Measurements from ENCODE around the gene EMC10.
"Not testable (repeated sequence)": the region's sequence is repeated elsewhere in the genome, so short reads cannot be mapped to it uniquely, and the experiment has no call there.

The EMC10 gene

DNA sequence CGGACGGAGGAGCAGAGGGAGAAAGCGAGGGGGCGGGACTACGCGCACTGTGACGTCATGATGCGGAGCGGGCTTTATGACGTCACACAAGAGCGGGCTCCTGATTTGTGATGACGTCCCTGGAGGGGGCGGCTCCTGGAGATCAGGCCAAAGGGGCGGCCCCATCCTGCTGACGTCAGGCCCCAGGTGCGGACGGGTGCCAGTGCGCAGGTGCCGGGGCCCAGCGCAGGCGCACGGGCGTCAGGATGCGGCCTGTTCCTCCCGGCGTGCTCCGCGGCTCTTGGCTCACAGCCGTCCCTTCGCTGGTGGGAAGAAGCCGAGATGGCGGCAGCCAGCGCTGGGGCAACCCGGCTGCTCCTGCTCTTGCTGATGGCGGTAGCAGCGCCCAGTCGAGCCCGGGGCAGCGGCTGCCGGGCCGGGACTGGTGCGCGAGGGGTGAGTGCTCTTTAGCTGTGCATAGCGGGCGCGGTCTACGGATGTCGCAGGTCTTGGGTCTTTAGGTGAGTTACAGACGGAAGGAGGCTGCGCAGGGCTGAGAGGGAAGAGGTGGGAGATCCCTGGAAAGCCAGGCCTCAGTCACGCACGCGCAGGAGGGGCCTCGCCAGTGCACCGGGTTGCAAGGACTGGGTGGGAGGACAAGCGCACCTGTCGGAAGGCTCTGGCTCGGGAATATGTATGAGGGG is at the start of gene EMC10, which contains the start of gene GARIN5A:
Gene EMC10, plus strand, starts transcription at position 284 of the 683 bp plus-strand sequence. Its CDS starts 38 bp downstream, at position 322.
Gene GARIN5A, minus strand, starts transcription at position 625 of the 683 bp plus-strand sequence. Its CDS starts 460 bp downstream, at position 165.
- peak; percentile 58 for DNase-seq

DNA sequence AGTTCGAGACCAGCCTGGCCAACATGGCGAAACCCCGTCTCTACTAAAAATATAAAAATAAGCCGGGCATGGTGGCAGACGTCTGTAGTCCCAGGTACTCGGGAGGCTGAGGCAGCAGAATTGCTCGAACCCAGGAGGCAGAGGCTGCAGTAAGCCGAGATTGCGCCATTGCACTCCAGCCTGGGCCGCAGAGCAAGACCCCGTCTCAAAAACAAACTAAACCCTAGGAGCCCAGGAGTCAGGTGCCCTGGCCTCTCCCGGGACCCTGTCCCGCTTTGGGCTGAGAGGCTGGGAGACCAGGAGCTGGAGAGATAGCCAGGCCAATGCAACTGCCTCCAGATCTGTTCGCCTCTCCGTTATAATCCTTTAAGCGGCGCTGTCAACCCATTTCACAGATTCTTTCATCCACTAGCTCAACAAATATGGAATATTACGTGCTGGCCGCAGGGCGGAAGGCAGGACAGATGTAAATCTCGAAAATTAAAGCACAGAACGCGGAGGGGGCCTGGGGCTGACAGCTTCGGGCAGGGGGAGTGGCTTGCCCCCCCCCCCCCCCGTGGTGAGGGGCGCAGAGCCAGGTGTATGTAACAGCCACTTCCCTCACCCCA is 48.9 kb upstream of the EMC10 start:
- no peak for DNase-seq

DNA sequence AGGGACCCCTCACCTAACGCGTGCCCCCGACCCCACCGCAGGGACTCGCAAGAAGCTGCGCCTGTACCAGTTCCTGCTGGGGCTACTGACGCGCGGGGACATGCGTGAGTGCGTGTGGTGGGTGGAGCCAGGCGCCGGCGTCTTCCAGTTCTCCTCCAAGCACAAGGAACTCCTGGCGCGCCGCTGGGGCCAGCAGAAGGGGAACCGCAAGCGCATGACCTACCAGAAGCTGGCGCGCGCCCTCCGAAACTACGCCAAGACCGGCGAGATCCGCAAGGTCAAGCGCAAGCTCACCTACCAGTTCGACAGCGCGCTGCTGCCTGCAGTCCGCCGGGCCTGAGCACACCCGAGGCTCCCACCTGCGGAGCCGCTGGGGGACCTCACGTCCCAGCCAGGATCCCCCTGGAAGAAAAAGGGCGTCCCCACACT is 48.3 kb upstream of the EMC10 start:
- DNase-seq: no peak

GRCh38 chr19:50428772-50429463 is 47.4 kb upstream of the EMC10 start:
- no peak for DNase-seq

DNA sequence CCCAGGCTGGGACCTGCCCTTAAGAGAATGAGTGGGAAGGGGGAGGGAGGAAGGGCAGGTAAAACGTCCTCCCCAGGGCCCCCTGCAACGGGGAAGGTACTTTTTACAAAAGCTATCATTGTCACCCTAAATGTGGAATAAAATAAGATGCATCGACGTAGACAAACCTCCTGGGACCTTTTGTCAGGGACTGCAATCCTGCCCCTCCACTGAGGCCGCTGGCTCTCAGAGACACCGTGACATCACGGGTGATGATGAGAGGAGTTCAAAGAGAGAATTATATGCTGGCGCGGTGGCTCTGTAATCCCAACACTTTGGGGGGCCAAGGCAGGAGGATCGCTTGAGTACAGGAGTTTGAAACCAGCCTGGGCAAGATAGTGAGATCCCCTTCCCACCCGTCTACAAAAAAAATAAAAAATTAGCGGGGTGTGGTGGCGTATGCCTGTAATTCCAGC is 45.4 kb upstream of the EMC10 start:
- DNase-seq: no peak

- peak; percentile 66 for DNase-seq
Measured at GRCh38 chr19:50431343-50432220, 44.7 kb upstream of the EMC10 start.

GRCh38 chr19:50432221-50433028 is 43.9 kb upstream of the EMC10 start, which contains the start of gene MYBPC2:
MYBPC2 (plus strand) TSS chr19:50432892; CDS start chr19:50432954, 62 bp downstream.
- DNase-seq: no peak

GRCh38 chr19:50433201-50434180 is 42.8 kb upstream of the EMC10 start:
- DNase-seq: no peak

DNA sequence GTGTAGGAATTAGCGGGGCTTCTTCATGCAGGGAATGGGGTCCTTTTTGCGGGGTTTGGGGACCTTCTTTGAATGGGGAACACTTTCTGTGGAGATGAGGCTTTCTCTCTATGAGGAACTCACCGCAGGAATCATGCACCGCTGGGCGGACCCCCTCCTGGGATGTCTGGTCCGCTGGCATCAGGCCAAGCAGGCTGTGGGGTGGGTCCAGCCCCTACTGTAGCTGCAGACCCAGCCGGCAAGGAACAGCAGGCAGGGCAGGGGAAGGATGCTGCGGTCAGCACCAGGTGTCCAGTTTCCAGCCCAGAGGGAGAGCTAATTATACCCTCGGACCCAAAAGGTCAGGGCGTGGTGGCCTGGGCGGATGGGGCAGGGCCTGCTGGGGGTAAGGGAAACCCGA is 41.8 kb upstream of the EMC10 start:
- no peak for DNase-seq

DNA sequence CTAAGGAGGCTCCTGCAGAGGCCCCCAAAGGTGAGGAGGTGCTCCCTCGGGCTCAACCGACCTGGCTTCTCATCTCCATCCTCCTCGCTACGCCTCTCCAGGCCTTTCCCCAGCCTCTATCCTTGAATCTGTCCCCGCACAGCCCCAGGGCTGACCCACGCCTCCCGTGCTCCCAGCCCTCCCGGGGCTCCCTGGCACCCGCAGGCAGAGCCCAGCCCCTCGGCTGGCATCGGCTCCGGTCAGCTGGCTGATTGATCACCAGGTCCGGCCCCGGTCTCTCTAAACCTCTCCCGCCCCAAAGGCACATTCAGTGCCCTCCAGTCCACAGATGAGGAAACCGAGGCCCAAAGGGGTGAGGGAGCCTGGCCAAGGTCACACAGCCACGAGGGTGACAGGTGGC is 41.1 kb upstream of the EMC10 start:
- no peak for DNase-seq

DNA sequence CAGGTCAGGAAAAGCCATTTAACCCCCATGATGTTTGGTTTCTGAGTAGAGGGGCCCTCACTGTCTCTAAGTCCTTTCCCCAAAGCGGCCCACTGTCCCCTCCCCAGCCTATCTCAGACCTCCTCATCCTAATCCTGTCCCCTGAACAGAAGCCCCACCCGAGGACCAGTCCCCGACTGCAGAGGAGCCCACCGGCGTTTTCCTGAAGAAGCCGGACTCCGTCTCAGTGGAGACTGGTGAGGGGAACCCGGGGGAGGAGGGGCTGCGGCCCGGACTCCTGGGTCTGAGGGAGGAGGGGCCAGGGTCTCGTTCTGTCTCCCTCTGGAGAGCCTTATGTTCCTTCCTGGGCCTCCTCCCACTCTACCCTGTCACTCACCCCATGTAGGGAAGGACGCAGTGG is 40.7 kb upstream of the EMC10 start:
- no peak for DNase-seq

- DNase-seq: no peak
Measured at GRCh38 chr19:50437862-50438449, 38.4 kb upstream of the EMC10 start.

DNA sequence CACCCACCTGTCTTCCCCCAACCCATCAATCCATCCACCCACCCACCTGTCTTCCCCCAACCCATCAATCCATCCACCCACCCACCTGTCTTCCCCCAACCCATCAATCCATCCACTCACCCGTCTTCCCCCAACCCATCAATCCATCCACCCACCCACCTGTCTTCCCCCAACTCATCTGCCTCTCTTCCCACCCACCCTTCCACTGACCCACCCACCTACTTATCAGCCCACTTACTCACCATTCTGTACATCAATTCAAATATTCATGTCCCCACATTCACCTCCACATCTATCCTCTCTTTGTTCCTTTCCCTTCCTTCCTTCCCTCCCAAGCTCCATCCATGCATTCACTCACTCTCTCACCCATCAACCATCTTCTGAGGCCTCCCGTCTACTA is 37.2 kb upstream of the EMC10 start:
- DNase-seq: not testable (repeated sequence)

DNA sequence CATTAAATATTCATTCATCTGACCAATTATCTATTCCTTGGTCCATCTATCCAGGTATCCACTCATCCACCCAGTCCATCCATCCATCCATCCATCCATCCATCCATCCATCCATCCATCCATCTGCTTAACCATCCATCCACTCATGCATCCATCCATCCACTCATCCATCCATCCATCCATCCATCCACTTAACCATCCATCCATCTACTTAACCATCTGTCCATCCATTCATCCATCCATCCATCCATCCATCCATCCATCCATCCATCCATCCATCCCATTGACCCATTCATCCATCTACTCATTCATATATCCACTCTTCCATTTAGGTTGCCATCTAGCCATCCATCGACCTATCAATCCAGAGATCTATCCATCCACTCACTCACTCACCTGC is 32.2 kb upstream of the EMC10 start:
- DNase-seq: no peak

- DNase-seq: no peak
Measured at GRCh38 chr19:50447053-50447452, 29.3 kb upstream of the EMC10 start.

DNA sequence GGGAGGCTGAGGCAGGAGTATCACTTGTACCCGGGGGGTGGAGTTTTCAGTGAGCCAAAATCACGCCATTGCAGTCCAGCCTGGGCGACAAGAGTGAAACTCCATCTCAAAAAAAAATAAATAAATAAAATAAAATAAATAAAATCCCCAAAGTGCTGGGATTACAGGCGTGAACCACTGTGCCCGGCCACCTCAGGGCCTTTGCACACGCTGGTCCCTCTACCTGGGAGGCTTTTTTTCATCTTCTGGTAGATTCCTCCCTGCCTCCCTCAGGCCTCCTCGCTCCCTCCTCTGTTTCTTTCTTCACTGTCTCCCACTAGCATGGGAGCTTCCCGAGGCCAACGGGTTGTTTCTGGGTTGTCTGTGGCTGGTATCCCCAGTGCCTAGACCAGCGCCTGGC is 28.6 kb upstream of the EMC10 start:
- DNase-seq: no peak

DNA sequence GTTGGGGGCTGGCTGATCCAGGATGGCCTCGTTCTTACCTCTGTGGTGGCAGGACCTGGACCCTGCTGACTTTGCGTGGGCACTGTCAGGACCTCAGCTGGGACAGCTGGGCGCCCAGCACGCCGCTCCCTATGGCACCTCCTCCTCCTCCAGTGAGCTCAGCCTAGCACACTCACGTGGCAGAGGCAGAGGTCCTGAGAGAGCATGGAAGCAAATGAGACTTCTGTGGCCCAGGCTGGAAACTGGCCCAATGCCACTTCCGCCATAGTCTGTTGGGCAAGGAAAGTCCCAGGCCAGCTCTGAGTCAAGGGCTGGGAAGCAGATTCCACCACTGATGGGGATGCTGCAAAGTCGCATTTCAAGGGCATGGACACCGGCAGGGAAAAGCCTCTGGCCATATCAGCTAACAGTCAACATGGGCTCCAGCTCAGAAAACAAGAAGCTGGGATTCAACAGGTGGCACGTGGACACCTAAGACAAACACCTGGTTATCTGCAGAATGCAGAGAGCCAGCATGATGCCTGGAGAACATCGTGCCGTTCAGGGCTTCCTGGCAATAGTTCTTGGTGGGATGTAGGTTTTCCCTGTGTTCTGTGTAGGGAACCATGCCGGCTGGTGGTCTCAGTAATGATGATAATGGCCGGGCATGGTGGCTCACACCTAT is 26.9 kb upstream of the EMC10 start:
- DNase-seq: no peak

DNA sequence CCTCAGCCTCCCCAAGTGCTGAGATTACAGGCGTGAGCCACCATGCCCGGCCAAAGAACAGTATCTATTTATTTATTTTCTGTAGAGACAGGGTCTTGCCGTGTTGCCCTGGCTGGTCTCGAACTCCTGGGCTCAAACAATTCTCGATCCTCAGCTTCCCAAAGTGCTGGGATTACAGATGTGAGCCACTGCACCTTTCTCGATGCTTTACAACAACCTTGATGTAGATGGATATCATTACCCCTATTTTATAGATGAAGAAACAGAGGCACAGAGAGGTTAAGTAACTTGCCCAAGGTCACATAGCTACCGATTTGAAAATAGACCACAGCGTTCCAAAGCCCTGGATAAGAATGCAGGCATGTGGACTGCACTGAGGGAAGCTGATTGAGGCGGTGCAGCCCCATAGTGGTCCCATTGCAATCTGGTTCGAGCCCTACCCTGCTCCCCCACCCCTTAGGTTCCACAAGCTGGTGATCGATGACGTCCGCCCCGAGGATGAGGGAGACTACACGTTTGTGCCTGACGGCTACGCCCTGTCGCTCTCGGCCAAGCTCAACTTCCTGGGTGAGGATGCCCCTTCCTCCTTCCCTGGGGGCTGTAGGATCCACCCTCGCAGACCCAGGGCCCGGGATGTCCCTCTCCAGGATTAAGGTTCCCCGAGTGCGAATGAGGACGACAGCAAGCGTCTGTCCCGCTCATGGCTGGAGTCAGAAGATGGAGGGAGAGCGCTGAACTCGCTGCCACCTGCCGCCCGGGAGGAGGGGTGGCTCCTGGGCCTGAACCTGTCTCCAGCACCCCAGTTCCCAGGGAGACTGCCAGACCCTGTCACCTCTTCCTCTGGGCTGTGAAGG is 25.7 kb upstream of the EMC10 start:
- DNase-seq: no peak

- no peak for DNase-seq
Measured at GRCh38 chr19:50451223-50451534, 25.1 kb upstream of the EMC10 start.
